ENCODE measurements around the gene LINS1.
A peak's percentile ranks its signal among the peaks of the same experiment; 100 is the strongest.
"Not testable (repeated sequence)": the region's sequence is repeated elsewhere in the genome, so short reads cannot be mapped to it uniquely, and the experiment has no call there.

The LINS1 gene

GRCh38 chr15:100601617-100602063, 344 bp downstream of the LINS1 start:
- DNase-seq = no peak

DNA sequence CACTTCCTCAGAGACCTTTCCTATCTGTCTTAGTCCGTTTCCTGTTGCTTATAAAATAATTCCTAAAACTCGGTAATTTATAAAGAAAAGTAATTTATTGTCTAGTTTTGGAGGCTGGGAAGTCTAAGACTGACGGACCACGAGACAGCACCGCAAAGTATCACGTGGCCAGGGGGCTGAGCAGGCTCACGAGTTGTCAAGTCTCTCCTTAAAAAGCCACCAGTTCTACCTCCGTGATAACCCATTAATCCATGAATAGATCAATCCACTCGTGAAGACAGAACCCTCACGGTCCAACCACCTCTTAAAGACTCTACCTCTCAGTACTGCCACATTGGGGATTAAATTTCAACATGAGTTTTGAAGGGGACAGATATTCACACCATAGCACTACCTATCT, 821 bp downstream of the LINS1 start:
- peak in 1 of 4 experiments; percentile 7 for DNase-seq

- no peak for DNase-seq
Measured at GRCh38 chr15:100598655-100599054, 3.3 kb downstream of the LINS1 start.

DNA sequence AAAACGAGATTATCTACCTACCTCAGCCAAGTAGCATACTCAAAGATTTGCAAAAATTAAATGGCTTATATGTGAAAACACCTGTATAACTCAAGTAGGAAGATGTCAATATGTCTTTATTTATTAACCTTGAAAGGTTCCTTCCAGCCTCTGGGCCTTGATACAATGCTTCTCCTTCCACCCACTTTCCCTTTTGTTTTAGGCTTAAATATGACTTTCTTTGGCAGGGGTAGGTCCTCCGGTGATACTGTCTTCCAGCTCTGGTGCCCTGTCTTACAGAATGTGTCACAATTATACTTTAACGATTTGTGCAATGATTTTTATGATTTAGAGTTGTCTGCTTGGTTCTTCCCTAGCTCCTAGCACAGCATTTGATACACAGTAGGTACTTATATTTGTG, 4.1 kb downstream of the LINS1 start:
- no peak for DNase-seq

DNA sequence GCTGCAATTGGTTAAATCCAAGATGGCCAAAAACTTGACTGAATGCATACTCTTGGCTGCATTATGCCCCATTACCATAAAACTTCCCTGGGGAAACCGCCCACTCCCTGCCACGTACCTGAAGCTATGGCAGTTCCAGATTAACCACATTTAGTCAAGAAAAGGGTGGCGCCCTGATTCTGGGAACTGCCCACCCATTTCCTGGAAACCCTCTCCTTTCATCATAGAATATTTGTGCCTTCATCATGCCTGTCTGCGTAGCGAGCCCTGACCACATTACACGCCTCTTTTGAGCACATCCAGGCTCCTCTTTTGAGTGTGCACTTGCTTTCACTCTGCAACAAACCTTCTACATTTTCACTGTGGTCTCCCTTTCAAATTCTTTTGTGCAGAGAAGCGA, 5.2 kb downstream of the LINS1 start:
- peak; percentile 46 to 82 (median 74) for DNase-seq

- DNase-seq = no peak
Measured at GRCh38 chr15:100595964-100596363, 6.0 kb downstream of the LINS1 start.

GRCh38 chr15:100593431-100593830, 8.6 kb downstream of the LINS1 start:
- no peak for DNase-seq

GRCh38 chr15:100592898-100593297, 9.1 kb downstream of the LINS1 start:
- DNase-seq = no peak

DNA sequence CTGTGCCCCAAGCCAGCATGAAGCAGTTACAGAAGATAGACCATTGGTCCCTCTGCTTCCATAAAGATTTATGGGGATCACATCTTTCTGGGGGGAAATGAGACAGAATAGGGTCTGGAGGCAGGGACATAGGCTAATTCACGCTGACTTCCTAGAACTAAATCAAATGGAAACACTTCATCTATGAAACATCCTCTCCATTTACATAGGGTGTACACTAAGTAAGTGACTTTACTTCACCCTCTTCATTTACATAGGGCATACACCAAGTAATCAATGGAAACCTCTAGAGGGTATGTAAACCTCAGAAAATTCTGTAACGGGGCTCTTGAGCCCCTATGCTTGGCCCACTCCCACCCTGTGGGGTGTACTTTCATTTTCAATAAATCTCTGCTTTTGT, 10.1 kb downstream of the LINS1 start:
- DNase-seq = no peak

DNA sequence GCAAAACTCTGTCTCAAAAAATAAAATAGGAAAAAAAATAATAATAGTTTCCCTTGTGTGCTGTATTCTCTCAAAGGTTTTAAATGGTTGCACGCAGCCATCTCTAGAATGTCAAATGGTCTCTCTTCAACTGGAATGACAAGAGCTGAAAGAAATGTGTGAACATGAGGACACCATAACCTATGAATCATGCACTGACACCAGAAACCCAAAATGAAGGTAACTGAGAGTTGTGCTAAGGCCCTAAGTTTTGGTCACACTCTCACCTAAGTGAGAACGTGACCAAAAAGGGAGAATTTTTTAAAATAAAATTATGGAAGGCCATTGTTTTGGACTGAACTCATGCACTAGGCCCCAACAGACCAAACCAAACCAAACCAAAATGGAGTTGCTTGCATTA, 10.8 kb downstream of the LINS1 start:
- not testable (repeated sequence) for DNase-seq

GRCh38 chr15:100588638-100589242, 13.2 kb downstream of the LINS1 start:
- DNase-seq = no peak

DNA sequence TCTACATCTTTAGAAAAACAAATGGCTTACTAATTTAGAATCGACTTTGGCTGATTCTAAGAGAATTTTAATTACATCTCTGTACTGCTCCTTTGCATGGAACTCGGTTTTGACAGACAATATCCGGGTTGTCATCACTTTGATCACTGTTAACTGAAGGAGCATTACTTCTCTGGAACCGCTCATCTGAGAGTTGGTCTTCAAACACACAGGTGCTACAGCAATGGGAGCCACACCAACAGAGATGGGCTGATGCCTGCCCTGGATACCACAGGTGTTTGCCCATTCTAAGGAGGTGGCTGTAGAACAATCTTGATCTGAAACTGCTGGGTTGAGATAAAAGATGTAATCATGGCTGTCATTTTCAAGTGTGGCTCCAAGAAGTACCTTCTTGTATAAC, 21.6 kb downstream of the LINS1 start:
- DNase-seq = no peak

- DNase-seq = no peak
Measured at GRCh38 chr15:100573526-100573925, 28.5 kb downstream of the LINS1 start.

DNA sequence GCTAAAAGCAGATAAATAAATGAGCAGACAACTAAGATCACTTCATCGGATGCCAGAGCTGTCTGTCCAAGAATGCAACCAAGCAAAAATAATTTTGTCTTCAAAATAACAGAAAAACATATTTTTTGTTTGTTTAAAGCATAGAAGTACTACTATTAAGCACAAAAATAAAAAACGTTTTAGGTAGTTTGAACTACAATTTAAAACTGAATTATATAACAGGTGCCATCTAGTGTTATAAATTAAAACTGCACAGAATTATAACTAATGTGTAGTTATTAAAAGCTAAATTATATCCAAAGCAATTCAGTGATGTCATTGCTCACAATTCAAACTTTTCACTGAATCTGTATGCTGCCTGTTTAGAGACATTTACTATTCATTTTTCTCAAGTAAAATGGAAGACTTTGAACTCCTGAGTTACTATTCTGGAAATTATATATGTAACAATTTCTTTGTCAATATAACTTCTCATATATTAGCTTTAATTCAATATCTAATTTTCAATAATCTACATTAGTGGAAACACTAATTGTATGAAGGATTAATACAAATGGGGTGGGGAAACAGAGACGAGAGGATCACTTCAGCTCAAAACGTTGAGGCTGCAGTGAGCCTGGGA, 29.5 kb downstream of the LINS1 start:
- DNase-seq = no peak

DNA sequence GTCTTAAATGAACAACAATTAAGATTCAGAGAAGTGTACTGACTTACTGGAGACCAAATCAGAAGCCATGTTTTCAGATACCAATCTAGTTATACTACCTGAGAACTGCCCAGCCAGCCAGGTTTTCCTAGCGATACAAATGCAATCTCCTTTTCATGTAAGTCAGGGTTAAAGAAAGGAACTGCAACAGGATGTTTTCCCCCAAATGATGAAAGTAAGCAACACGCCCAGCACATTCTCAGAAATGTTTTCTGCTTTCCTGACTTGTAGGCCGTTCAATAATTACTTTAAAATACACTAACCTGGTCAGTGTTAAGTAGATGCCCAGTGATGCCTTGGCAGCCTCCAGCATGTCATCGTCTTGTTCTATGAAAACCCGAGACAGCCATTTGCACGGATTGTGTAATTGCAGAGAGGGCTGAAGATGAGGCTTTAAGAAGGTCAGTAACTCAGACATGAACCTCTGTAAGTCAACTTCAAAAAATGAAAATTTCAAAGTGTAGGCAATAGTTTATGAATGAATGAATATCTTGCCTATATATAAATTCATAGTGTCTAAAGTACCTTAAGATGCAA, 30.3 kb downstream of the LINS1 start:
- no peak for DNase-seq

GRCh38 chr15:100570735-100571313, 31.2 kb downstream of the LINS1 start:
- DNase-seq = no peak

DNA sequence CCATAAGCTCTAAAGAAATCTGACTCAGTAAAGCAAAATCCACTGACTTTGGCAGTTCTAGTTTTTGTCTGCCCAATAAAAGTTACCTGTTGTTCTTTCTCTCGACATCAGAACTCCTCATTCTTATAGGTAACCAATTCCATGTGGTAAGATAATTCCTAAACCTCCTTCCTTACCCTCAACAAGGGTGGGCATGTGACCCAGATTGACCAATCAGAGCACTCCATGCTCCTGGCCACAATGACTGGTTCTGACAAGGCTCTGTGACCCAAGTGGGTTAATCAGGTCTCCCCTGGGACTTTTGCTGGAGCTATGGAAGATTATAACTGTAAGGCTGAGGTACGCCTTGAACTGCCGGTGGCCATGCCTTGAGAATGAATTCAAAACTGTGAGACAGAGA, 31.7 kb downstream of the LINS1 start:
- DNase-seq = no peak

- DNase-seq = no peak
Measured at GRCh38 chr15:100569391-100569790, 32.6 kb downstream of the LINS1 start.

GRCh38 chr15:100566850-100567628, 34.9 kb downstream of the LINS1 start:
- DNase-seq = no peak

GRCh38 chr15:100565591-100565990, 36.4 kb downstream of the LINS1 start:
- no peak for DNase-seq

DNA sequence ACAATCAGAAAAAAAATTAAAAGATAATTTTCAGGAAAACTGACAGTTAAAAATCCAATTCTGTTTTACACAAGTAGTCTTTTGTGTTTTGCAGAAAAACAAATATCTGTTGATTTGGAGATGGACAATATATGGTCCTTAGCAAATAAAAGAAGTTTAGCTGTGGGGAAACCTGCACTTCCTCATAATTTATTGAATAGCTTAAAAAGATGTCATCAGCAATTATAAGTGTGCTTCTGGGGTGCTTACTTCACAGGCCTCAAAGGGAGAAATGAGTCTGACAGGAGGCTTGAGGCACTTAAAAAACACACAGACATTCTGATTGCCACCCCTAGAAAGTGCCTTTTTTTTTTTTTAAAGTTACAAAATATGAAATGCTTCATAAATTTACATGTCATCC, 41.7 kb downstream of the LINS1 start:
- no peak for DNase-seq

DNA sequence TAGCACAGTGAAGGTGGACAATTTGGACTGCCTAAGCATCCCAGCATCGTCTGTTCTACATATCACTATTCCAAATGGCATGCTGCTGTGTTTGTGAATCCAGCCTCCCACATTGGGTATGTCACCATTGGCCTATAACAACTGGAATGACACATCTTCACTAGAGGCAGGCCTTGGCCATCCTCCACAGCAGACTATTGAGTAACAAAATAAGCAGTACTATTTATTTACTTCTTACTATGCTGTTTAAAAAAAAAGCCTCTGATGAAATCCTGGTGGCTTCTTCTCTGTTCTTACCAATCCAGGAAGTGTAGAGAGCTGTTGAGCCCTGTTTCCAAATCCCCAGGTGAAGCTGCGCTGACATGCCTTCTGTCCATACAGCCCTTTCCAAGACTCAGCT, 42.7 kb downstream of the LINS1 start:
- no peak for DNase-seq

- DNase-seq = no peak
Measured at GRCh38 chr15:100558771-100559254, 43.2 kb downstream of the LINS1 start.
